ENCODE measurements around the gene LRR1. TPM values are rescaled to one million over a fixed set of nuclear protein-coding genes. Genes with fewer than 3 reads are reported as not detected.

Gene LRR1
- total and polyA plus RNA-seq, 9 of the 15 experiments (the other 6 are each of a cell fraction or from before 2014, with no cell fraction given), result 26.5 to 58.1 (median 31.8) TPM

DNA sequence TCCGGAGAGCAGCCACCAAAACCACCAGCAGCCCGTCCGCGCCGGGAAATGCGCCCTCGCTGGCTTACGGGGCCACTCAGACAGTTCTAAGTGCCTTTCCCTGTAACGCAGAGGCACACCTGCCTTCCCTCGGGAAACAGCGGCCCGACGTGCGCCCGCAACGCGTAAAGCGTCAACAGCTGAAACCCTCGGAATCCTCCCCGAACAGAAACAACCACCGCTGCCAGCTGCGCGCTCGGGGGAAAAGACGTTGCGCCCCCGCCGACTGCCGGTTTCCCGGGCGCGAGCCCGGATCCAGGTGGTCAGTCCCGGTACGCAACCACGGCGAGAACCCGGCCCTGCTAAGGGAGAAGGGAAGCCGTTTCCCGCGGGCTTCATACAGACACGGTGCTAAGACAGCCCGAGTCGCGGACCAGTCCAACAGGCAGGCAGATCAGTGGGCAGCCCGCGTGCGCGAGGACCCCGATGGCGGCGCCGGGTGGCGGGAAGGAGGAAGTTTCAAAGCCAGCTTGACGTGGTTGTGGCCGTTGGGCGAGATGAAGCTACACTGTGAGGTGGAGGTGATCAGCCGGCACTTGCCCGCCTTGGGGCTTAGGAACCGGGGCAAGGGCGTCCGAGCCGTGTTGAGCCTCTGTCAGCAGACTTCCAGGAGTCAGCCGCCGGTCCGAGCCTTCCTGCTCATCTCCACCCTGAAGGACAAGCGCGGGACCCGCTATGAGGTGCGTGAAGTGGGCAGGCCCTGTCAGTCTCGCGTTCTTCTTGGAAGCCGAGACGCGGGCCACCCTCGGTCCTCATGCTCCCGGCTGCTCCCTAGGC, at the start of gene LRR1 (continued):
- TF ChIP-seq PHF20 (IDR thresholded peaks at IDR 0.05; ENCODE audit: partially characterized antibody) (peak; percentile 53), RBFOX2 (IDR thresholded peaks at IDR 0.05; ENCODE audit: low read depth, low read length) (peak; percentile 97), ZNF3 (CRISPR knock-in tag; IDR thresholded peaks at IDR 0.05) (no peak), ZNF76 (CRISPR knock-in tag; IDR thresholded peaks at IDR 0.05; ENCODE audit: borderline replicate concordance) (no peak), NFIC (IDR thresholded peaks at IDR 0.05) (peak; percentile 66), MAFG (tag; conservative IDR thresholded peaks at IDR 0.05) (no peak), ETV1 (tag; conservative IDR thresholded peaks at IDR 0.05; ENCODE audit: low read depth) (no peak), HDAC2 (IDR thresholded peaks at IDR 0.05) (no peak), EHMT2 (IDR thresholded peaks at IDR 0.05) (no peak), TAF1 (IDR thresholded peaks at IDR 0.05; ENCODE audit: control insufficient read depth, extremely low read depth, insufficient read depth, low read length, severe bottlenecking) (peak; percentile 88), POU5F1 (IDR thresholded peaks at IDR 0.05; ENCODE audit: borderline replicate concordance, low read depth, low read length, partially characterized antibody) (no peak), HIVEP1 (CRISPR knock-in tag; IDR thresholded peaks at IDR 0.05) (no peak), NFRKB (IDR thresholded peaks at IDR 0.05; ENCODE audit: low read depth) (peak; percentile 91; the same call in 1 of the 2 replicates), KLF10 (CRISPR knock-in tag; IDR thresholded peaks at IDR 0.05) (no peak), FOXP1 (CRISPR knock-in tag; IDR thresholded peaks at IDR 0.05) (peak; percentile 86), LCOR (CRISPR knock-in tag; IDR thresholded peaks at IDR 0.05) (no peak; the same call in 1 of the 2 replicates), TBP (optimal IDR thresholded peaks at IDR 0.05; ENCODE audit: low read depth, low read length) (peak; percentile 85), ZEB2 (IDR thresholded peaks at IDR 0.05) (no peak)
- TF ChIP-seq, protein P1, sequence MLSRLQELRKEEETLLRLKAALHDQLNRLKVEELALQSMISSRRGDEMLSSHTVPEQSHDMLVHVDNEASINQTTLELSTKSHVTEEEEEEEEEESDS (CRISPR knock-in tag; IDR thresholded peaks at IDR 0.05), result no peak
- TF ChIP-seq, protein P2, sequence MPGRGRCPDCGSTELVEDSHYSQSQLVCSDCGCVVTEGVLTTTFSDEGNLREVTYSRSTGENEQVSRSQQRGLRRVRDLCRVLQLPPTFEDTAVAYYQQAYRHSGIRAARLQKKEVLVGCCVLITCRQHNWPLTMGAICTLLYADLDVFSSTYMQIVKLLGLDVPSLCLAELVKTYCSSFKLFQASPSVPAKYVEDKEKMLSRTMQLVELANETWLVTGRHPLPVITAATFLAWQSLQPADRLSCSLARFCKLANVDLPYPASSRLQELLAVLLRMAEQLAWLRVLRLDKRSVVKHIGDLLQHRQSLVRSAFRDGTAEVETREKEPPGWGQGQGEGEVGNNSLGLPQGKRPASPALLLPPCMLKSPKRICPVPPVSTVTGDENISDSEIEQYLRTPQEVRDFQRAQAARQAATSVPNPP (IDR thresholded peaks at IDR 0.05; ENCODE audit: borderline replicate concordance, insufficient read depth, insufficient read length), result no peak
- TF ChIP-seq, protein P3, sequence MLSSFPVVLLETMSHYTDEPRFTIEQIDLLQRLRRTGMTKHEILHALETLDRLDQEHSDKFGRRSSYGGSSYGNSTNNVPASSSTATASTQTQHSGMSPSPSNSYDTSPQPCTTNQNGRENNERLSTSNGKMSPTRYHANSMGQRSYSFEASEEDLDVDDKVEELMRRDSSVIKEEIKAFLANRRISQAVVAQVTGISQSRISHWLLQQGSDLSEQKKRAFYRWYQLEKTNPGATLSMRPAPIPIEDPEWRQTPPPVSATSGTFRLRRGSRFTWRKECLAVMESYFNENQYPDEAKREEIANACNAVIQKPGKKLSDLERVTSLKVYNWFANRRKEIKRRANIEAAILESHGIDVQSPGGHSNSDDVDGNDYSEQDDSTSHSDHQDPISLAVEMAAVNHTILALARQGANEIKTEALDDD (IDR thresholded peaks at IDR 0.05), result no peak
- TF ChIP-seq, protein P4, sequence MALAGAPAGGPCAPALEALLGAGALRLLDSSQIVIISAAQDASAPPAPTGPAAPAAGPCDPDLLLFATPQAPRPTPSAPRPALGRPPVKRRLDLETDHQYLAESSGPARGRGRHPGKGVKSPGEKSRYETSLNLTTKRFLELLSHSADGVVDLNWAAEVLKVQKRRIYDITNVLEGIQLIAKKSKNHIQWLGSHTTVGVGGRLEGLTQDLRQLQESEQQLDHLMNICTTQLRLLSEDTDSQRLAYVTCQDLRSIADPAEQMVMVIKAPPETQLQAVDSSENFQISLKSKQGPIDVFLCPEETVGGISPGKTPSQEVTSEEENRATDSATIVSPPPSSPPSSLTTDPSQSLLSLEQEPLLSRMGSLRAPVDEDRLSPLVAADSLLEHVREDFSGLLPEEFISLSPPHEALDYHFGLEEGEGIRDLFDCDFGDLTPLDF (CRISPR knock-in tag; IDR thresholded peaks at IDR 0.05), result peak; percentile 88

Data from K562 (cell line).